Measurements from ENCODE around the gene ABI3. TPM values are rescaled to one million over a fixed set of nuclear protein-coding genes. Genes with fewer than 3 reads are reported as not detected.

Gene ABI3
- total RNA-seq, 1 donor from 2014 or later, result 4.9 TPM

- no peak overlapping the region for H3K27ac ChIP-seq (replicated peaks)
- TF ChIP-seq CTCF (IDR thresholded peaks at IDR 0.05; ENCODE audit: borderline replicate concordance), result no peak
- no peak overlapping the region for H3K4me3 ChIP-seq
- DNase-seq, result no peak
- no peaks in the 10 kb centered on the region for H3K9me3 ChIP-seq (replicated peaks)
- no peaks in the 10 kb centered on the region for H3K27me3 ChIP-seq (ENCODE audit: low read depth)
- H3K36me3 ChIP-seq, result no peaks in the 10 kb centered on the region
- intact Hi-C loops (cut with micrococcal nuclease), result no loop called here
- H3K4me1 ChIP-seq, result peaks cover 11% of the 10 kb centered on the region
Observed at GRCh38 chr17:49249890-49250522, 39.5 kb downstream of the ABI3 start.

- intact Hi-C loops (cut with micrococcal nuclease), result no loop called here
Observed at GRCh38 chr17:49252148-49252695, 41.7 kb downstream of the ABI3 start.

GRCh38 chr17:49254066-49254465 is 43.6 kb downstream of the ABI3 start:
- no peak overlapping the region for H3K4me3 ChIP-seq
- peaks cover 10% of the 10 kb centered on the region for H3K4me1 ChIP-seq
- no peaks in the 10 kb centered on the region for H3K27me3 ChIP-seq (ENCODE audit: low read depth)
- H3K36me3 ChIP-seq, result no peaks in the 10 kb centered on the region
- DNase-seq, result no peak
- H3K9me3 ChIP-seq (replicated peaks), result no peaks in the 10 kb centered on the region
- H3K27ac ChIP-seq (replicated peaks), result no peak overlapping the region
- intact Hi-C loops (cut with micrococcal nuclease), result no loop called here
- TF ChIP-seq CTCF (IDR thresholded peaks at IDR 0.05; ENCODE audit: borderline replicate concordance), result no peak

More at GRCh38 chr17:49252148-49252695, 41.7 kb downstream of the ABI3 start:
- Histone ChIP-seq H3K4me1 (peaks cover 11% of the 10 kb centered on the region), H3K27ac (replicated peaks) (no peak overlapping the region), H3K36me3 (no peaks in the 10 kb centered on the region), H3K9me3 (replicated peaks) (no peaks in the 10 kb centered on the region), H3K27me3 (ENCODE audit: low read depth) (no peaks in the 10 kb centered on the region), H3K4me3 (no peak overlapping the region)
- no peak for DNase-seq
- no peak for TF ChIP-seq CTCF (IDR thresholded peaks at IDR 0.05; ENCODE audit: borderline replicate concordance)

GRCh38 chr17:49255125-49255524 is 44.6 kb downstream of the ABI3 start:
- Histone ChIP-seq H3K4me1 (peaks cover 7% of the 10 kb centered on the region), H3K36me3 (no peaks in the 10 kb centered on the region), H3K4me3 (no peak overlapping the region), H3K9me3 (replicated peaks) (no peaks in the 10 kb centered on the region), H3K27me3 (ENCODE audit: low read depth) (no peaks in the 10 kb centered on the region), H3K27ac (replicated peaks) (no peak overlapping the region)
- intact Hi-C loops (cut with micrococcal nuclease), result no loop called here
- TF ChIP-seq CTCF (IDR thresholded peaks at IDR 0.05; ENCODE audit: borderline replicate concordance), result no peak
- no peak for DNase-seq

GRCh38 chr17:49258394-49258793 is 47.9 kb downstream of the ABI3 start:
- intact Hi-C loops (cut with micrococcal nuclease), result no loop called here
- no peaks in the 10 kb centered on the region for H3K36me3 ChIP-seq

More at GRCh38 chr17:49258394-49258793, 47.9 kb downstream of the ABI3 start:
- Histone ChIP-seq H3K9me3 (replicated peaks) (no peaks in the 10 kb centered on the region), H3K4me1 (peaks cover 18% of the 10 kb centered on the region), H3K4me3 (no peak overlapping the region), H3K27ac (replicated peaks) (no peak overlapping the region), H3K27me3 (ENCODE audit: low read depth) (no peaks in the 10 kb centered on the region)
- DNase-seq, result no peak
- TF ChIP-seq CTCF (IDR thresholded peaks at IDR 0.05; ENCODE audit: borderline replicate concordance), result no peak

Measured in left ventricle myocardium inferior (tissue), 1 donor.